Posterior vena cava (tissue), 2 donors: ENCODE results near the gene HLCS. TPM values are rescaled to one million over a fixed set of nuclear protein-coding genes. Genes with fewer than 3 reads are reported as not detected.

Experiments
- DNase-seq: peaks from one replicate; pipeline ENCODE4 v3.0.0-alpha.2; 2020; ENCODE audit warnings: low spot score
- intact Hi-C, 2 donors: fragments of 100-400 bp; cut with DNase I; formaldehyde crosslinking; loops; one replicate each; pipeline versions ENCODE4 v1.14.1 to v1.14.2; 2022 to 2023
- total RNA-seq, 2 donors: library from RNA; stranded (reverse); fragmentation: NEBNext Ultra II Directional; extraction: Animal tissue kit (Norgen Biotek cat#: 25700); gene quantifications; one replicate each; pipeline ENCODE4 v1.2.1, GENCODE V29; 2021
- donor health status: DM: yes; HTN: yes; CAD: no.
- donor health status: DM: yes; HTN: yes; CAD: no.

HLCS gene
- total RNA-seq, 2 donors from 2014 or later, result 15.5 to 18.2 TPM

DNA sequence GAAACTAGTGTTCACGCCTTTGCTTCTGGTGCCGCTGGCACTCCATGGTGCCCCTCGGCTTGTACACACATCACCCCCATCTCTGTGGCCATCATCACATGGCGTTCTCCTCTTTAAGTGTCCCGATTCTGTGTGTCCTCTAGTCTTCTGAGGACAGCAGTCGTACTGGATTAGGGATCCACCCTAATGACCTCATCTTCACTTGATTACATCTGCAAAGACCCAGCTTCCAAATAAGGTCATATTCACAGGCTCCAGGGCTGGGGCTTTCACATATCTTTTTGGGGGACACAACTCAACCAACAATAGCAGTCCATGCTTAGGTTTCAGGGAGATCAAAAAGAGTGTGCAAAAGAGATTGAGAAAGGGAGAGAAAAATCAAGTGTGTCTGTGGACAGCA is 64.9 kb downstream of the HLCS start:
- DNase-seq, result no peak
- intact Hi-C loops, result no loop called here

DNA sequence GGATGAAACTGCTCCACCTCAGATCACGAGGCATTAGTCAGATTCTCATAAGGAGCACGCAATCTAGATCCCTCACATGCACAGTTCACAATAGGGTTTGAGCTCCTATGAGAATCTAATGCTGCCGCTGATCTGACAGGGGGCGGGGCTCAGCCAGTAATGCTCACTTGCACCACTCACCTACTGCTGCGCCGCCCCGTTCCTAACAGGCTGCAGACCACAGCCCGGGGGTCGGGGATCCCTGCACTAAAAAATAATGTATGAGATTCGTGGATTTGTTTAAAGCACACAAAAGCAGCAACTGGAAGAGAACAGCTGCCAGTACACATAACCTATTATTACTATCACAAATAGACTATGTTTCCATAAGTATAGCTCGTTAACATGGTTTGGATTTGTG is 72.9 kb downstream of the HLCS start:
- intact Hi-C loops, result no loop called here

DNA sequence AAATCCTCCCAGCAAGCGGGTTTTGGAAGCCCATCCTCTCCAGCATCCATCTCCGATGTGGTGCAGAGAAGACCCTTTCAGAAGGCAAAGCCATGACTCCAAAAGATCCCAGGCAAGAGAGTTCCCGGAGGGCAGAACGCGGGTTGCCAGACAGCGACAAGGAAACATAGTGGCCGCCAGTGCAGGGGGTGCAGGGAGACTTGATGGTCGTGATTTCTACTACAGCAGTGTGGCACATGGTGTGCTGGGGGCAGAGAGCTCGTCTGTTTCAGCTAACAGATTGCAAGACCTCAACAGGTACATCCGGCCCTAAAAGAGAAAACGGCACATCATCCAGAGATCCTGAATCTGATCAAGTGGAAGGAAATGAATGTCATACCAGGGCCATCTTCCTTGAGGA is 74.3 kb downstream of the HLCS start:
- no peak for DNase-seq
- intact Hi-C loops, result no loop called here

More for the DNA sequence above, 72.9 kb downstream of the HLCS start:
- DNase-seq, result no peak

DNA sequence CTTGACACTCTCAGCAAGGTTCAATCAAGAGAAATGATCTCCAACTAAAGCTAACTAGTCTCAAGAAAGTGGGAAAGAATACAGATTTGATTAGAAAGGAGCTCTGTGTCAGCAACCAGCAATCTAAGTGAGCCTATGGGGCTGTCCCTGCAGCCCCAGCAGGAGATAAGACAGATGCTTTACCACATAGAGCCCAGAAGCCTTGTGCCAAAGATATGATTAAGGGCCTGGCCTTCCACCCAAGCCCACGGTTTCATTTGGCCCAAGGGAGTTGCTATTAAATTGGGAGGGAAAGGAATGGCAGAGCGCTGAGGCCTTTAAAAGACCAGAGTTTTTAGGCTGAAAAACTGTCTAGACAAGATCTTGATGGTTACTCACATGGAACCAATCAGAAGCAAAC is 74.8 kb downstream of the HLCS start:
- intact Hi-C loops, result no loop called here
- no peak for DNase-seq

DNA sequence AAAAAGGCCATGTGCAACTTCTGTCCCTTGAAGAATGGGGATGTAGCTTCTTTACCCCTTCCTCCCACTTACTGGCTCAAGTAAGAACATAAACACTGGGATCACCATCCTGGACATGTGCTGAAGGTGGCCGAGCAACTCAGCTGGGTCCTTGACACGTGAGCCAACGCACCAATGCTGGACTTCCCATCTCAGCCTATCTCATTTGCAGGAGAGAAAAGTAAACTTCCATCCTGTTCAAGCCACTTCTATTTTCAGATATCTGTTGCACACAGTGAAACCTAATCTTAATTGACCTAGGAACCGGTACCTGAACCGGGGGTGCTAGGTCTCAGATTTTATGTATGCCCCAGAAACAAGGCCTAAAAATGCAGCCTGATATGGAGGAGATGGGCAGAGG is 75.3 kb downstream of the HLCS start:
- intact Hi-C loops, result no loop called here

DNA sequence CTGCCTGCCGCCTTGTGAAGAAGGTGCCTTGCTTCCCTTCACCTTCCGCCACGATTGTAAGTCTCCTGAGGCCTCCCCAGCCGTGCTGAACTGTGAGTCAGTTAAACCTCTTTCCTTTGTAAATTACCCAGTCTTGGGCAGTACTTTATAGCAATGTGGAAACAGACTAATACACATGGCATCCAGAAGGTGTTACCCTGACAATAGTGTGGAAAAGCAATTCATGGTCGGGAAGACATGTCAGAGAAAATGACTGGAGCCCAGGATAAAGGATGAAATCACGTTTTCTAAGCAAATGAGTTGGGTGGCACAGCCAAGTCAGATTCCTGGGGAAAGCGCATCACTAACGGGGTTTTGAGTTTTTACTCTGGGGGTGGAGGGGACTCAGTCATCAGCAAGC is 76.4 kb downstream of the HLCS start:
- intact Hi-C loops, result no loop called here
- DNase-seq, result no peak

More for the DNA sequence above, 75.3 kb downstream of the HLCS start:
- DNase-seq, result no peak

DNA sequence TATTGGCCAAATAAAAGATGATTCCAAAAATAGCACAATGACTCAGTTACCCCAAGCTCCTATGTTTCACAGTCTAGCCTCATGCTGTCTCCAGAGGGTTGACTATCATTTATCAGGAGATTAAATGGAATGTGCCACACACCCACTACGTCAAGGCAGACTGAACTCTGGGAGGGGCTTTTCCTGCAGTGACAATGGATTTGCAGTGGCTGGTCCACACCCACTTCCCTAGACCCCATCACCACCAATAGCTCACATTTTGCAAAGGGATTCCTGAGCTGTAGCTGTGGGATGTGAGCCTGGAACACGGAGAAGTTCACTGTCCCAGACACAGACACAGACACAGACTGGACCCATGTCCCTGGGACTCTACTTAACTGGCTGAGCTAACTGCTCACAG is 77.1 kb downstream of the HLCS start:
- no peak for DNase-seq
- intact Hi-C loops, result no loop called here

DNA sequence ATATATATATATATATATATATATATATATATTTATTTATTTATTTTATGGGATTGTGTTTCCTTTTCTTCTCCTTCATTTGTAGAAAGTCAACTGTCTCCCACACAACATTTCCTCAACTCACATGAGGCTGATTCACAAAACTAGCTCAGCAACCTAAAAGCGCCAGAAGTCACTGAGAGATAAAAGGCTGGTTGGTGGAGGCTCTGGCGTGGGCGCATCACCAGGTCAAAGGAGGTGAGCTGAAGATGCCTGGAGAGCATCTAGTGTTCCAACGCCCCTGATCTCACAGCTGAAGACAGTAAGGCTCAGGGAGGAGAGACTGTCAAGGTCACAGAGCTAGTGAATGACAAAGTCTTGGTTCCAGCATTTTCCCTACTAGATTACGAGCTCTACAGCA is 78.0 kb downstream of the HLCS start:
- intact Hi-C loops, result no loop called here
- DNase-seq, result no peak

DNA sequence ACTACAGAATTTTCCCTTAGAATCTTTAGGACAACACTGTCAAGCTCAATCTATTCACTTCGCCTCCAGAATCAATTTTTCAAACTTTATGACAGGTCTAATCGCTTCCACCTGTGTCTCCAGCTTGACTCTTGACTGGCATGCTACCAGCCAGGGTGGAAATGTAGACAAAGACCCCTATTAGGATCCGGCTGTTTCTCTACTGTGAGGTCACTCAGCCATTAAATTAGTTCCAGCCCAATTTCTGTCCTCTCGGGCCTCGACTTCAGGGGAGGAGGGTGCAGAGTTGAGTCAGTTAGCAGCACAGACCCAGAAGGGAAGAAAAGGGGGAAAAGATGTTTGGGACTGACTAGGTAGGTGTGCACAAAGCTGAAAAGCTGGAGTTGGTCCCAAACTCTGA is 78.5 kb downstream of the HLCS start:
- DNase-seq, result no peak

DNA sequence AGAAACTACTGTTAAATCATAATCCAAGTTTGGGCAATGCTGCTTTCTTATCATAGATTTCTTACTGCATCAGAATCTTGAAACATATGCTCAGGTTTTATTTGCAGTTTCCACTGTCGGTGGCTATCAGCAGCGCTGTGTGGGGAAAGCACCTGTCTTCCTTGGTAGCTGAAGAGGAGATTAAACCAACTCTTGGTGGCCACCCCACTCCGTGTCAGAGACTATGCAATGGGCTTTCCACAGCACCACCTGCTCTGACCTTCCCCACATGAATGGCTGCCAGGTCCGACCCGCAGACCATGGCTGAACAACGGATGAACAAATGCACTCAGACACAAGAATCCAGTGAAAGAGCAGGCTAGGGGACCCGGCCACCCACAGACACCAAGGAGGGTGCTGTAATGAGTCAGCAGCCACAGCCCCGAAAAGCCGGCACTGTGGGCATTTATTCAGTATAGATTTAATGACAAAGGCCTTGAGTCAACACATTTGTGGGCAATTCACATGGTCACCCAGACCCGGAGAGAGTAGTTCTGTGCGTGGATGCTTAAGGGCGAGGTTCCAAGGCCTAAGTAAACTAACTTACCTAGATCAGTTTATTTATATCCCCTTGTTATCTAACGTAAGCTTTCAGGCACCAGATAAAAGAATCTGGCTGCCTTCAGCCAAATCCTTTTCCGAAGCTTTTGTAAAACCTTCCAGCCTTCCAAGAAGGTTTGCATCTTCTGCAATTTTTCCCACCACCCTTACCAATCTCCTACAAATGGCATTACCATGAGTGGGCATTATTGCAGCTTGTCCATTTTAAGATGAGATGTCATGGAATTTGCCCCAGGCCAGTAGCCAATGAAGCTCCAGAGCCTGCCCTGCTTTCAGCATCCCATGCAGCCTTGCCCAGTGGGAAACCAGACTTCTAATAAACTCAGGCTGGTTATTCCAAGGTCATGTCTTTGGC is 82.7 kb downstream of the HLCS start:
- intact Hi-C loops, result no loop called here
- DNase-seq, result no peak

More for the DNA sequence above, 78.5 kb downstream of the HLCS start:
- intact Hi-C loops, result no loop called here

DNA sequence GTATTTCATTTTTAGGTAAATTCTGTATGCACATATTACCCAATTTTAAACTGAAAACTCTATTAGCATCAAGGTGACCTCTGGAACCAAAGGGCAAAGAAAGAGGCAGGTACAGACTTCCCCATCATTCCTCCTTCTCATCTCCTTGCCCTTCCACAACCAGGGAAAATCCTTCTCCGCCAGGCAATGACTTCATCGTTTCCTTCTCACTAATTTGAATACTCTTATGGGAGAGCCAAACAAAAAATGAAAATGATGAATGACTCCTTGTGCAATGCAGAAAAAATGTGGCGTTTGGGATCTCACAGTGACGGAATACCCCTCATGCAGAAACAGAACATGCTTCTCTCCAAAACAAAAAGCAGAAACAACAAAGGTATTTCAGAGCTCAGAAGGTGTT is 83.7 kb downstream of the HLCS start:
- DNase-seq, result no peak
- intact Hi-C loops, result no loop called here

DNA sequence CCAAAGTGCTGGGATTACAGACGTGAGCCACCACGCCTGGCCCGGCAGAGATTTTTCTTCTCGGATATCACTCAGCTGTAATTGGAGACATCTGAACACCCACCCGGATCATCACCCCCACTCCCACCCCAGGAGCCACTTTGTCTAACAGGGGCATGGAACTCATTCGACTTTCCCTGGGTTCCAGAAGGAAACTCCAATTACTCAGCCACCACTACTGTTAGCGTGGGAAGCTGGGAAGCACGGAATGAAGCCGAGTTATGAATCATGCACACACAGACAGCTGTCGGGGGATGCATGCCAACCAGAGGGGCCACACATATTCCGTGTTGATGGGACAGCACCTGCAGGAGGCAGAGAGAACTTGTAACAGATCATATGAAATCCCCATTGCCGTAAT is 85.2 kb downstream of the HLCS start:
- intact Hi-C loops, result no loop called here

DNA sequence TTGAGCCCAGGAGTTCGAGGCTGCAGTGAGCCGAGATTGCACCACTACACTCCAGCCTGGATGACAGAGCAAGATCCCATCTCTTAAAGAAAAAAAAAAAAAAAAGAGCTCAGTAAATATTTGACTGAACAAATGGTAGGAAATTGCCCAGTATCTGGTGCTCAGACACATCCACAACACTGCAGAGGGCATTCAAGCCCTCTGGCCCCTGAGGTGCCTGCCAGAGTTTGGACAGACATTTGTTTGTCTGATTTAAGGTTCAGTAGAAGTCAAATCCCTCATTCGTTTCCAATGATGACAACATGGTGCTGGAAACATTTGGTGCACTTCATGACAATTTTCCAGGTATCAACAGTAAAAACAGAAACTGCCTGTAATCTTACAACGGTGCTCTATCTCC is 86.6 kb downstream of the HLCS start:
- intact Hi-C loops, result no loop called here
- no peak for DNase-seq

More for the DNA sequence above, 85.2 kb downstream of the HLCS start:
- DNase-seq, result no peak

DNA sequence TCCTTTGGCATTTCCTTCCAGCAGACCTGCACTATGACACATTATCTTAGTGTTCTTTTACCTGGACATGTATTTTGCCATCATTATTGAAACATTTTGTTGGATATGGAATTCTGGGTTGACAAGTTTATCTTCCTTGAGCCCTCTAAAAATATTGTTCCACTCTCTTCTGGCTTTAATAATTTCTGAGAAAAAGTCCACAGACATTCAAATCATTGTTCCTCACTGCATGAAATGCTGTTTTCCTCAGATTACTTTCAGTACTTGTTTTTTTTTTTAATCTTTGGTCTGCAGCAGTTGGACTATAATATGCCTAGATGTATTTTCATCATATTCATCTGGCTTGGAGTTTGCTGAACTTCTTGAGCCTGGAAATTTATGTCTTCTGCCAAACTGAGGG is 88.7 kb downstream of the HLCS start:
- intact Hi-C loops, result no loop called here
- DNase-seq, result no peak

DNA sequence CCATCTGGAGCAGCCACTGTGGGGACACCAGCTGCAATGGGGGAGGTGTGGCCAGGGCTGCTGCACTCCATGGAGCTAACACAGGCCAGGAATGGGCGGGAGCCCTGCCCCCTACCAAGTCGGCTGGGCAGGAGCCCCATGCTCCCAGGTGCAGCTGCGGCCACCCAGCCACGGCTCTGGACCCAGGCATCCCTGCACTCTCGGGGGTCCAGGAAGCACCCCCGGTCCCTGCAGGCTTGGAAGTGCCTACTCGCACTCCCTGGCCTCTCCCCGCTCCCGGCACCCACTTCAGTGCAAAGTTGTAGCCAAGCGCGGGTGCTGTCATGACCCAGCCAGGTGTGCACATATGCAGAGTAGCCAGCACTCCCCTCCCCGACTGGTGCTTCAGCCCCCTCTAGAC is 91.8 kb downstream of the HLCS start:
- no peak for DNase-seq
- intact Hi-C loops, result no loop called here

DNA sequence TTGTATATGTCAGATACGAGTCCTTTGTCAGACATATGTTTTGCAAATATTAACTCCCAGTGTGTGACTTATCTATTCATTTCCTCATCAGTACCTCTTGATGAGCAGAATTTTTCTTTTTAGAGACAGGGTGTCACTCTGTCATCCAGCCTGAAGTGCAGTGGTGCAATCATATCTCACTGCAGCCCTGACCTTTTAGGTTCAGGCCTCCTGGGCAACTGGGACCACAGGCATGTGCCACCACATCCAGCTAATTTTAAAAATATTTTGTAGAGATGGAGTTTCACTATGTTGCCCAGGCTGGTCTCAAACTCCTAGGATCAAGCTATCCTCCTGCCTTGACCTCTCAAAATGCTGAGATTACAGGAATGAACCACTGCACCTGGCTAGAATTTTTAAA is 93.0 kb downstream of the HLCS start:
- intact Hi-C loops, result no loop called here
- DNase-seq, result no peak

DNA sequence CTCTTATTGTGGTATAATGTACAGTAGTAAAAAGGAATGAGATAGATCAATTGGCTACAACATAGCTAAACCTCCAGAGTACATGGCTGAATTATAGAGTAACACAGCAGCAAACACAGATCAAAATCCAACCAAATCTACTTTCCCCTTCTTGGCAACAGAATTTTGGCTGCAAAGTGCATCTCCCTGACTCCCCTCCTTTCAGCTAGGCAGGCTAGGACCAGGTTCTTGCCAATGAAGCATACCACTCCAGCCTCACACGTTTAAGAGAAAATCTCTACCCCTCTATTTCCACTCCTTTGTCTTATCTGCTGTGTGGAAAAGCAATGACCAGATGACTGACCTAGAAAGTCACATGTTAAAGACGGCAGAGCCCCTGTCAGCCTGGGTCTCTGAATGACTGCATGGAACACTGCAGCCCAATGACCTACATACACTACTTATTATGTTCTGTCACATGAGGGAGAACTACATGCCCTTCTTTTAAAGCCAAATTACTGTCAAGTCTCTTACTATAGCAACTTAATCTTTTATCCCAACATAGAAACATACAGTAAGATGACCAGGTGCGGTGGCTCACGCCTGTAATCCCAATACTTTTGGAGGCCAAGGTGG is 99.1 kb downstream of the HLCS start:
- intact Hi-C loops, result no loop called here
- DNase-seq, result no peak

DNA sequence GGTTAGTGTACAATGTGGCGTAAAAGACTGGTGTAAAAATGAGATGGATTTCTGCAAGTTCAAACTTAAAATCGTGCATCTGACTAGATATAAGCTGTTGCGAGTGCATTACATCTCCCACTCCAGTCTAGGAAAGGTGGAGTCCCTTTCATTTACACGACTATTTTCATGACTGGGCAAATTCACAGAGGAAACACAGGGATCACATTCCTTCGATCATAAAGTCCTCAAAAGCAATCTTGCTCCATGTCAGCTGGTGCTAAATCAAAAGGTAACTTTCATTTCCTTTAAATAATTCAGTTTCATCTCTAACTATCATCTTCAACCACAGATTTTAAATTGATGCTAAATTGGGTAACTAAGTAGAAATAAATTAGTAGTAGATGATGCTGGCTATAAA is 100.0 kb downstream of the HLCS start:
- DNase-seq, result no peak
- intact Hi-C loops, result no loop called here

DNA sequence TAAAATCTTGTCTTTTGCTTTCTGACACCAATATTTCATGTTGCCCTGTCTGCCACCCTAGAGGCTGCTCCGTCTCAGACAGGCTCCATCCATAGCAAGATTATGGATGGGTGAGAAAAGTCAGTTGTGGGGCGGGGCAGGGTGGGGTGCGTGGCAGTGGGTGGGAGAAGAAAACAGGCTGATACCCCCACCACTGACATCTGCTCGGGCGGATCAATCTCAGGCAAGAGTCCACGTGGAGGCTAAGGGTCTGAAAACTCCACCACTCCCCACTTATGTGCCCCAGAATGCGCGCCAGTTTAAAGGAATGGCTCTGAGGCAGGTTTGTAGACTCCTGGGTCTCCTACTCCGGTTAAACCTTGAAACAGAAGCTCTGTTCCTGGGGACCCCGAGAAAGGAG is 101.5 kb downstream of the HLCS start:
- intact Hi-C loops, result no loop called here
- DNase-seq, result no peak

DNA sequence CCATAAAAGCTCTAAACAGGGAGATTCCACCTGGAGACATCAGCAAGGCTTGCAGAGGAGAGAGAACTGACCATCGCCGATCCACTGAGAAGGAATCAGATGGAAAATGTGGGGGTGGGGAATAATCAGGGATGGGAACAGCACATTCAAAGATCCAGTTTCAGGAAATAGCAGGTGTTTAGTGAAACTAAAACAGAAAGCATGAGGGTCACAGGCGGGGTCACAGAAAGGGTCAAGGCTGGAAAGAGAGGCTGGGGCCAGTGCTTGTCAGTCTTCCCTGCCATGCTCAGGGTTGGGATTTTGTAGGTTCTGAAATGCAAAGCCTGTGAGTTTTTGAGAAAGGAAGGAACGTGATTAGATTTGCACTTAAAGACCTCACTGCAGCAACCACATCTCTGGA is 103.2 kb downstream of the HLCS start:
- intact Hi-C loops, result no loop called here

More for the DNA sequence above, 103.2 kb downstream of the HLCS start:
- DNase-seq, result no peak
